GM21717 (cell line): ENCODE results near the gene CARD19.
"Not testable (repeated sequence)": the region's sequence is repeated elsewhere in the genome, so short reads cannot be mapped to it uniquely, and the experiment has no call there.

Experiments used
- ATAC-seq: cut with Tn5 transposase; IDR thresholded peaks from one replicate; pipeline ENCODE4 v1.9.1; 2021; ENCODE audit warnings: mild to moderate bottlenecking, moderate library complexity; ENCODE audit not compliant: unreplicated experiment

CARD19 gene

GRCh38 chr9:93099551-93100275, 3.7 kb downstream of the CARD19 start:
- ATAC-seq = no peak

- ATAC-seq = no peak
These were observed 4.2 kb downstream of the CARD19 start for GRCh38 chr9:93100276-93100636.

- not testable (repeated sequence) for ATAC-seq
These were observed 5.1 kb downstream of the CARD19 start for GRCh38 chr9:93101086-93101485.

- ATAC-seq = no peak
These were observed 9.6 kb downstream of the CARD19 start for GRCh38 chr9:93105620-93106019.

GRCh38 chr9:93107151-93107824, 11.3 kb downstream of the CARD19 start:
- no peak for ATAC-seq

GRCh38 chr9:93107825-93108161, 11.8 kb downstream of the CARD19 start:
- no peak for ATAC-seq

- ATAC-seq = no peak
These were observed 12.4 kb downstream of the CARD19 start for GRCh38 chr9:93108291-93109041.

GRCh38 chr9:93110311-93110855, 14.4 kb downstream of the CARD19 start:
- ATAC-seq = no peak

GRCh38 chr9:93111001-93111370, 15.0 kb downstream of the CARD19 start:
- no peak for ATAC-seq

- ATAC-seq = no peak
These were observed 15.5 kb downstream of the CARD19 start for GRCh38 chr9:93111371-93112115.

- no peak for ATAC-seq
These were observed 16.3 kb downstream of the CARD19 start for GRCh38 chr9:93112116-93112863.

- no peak for ATAC-seq
These were observed 16.9 kb downstream of the CARD19 start for GRCh38 chr9:93112864-93113389.

GRCh38 chr9:93114169-93114983, 18.4 kb downstream of the CARD19 start:
- ATAC-seq = no peak

GRCh38 chr9:93114984-93115335, 18.9 kb downstream of the CARD19 start:
- ATAC-seq = no peak

GRCh38 chr9:93115486-93116071, 19.6 kb downstream of the CARD19 start:
- no peak for ATAC-seq

GRCh38 chr9:93116072-93116961, 20.3 kb downstream of the CARD19 start:
- ATAC-seq = no peak

- ATAC-seq = not testable (repeated sequence)
These were observed 21.5 kb downstream of the CARD19 start for GRCh38 chr9:93117521-93117920.
